ENCODE data around the gene CEBPZOS. TPM values are rescaled to one million over a fixed set of nuclear protein-coding genes. Genes with fewer than 3 reads are reported as not detected.

CEBPZOS gene
- total RNA-seq, 4 donors from 2014 or later = 7.5 to 39.0 (median 24.2) TPM

DNA sequence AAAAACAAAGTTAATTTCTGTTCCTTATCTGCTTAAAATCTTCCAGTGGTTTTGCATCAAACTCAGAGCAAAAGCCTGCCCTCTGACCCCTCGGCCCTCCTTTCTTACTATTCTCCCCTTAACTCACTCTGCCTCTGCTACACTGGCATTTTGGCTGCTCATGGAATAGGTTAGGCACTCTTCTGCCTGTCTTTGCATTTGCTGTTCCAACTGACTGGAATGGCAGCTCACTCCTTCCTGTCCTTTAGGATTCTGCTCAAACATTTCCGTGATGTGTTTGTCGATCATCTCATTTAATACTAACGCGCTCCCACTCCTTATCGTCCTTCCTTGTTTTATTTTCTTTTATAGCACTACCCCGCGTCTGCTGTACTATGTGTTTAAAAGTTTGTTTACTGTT, 34.3 kb downstream of the CEBPZOS start:
- Histone ChIP-seq H3K27ac (peak overlapping the region; percentile 93 to 94 (median 94)), H3K4me3 (peak overlapping the region; percentile 76 to 80 (median 78)), H3K27me3 (no peaks in the 10 kb centered on the region), H3K36me3 (peaks cover 0 to 27% (median 10%) of the 10 kb centered on the region in 4 donors), H3K4me1 (peaks cover 0 to 34% (median 24%) of the 10 kb centered on the region in 4 donors), H3K9me3 (no peaks in the 10 kb centered on the region)
- WGBS, 2 donors (ENCODE audit: low coverage in 1 of 2) = 0 to 2% methylated on average over 8 of the region's 8 CpGs
- intact Hi-C loops (cut with DNase I; ENCODE audit: low total_unique reads) = loop anchor here (10.0 kb wide), 1 partner anchor 76 kb away; the partner anchor contains the start of gene EIF2AK2
- TF ChIP-seq POLR2AphosphoS5 (IDR thresholded peaks at IDR 0.05) (no peak), EP300 (IDR thresholded peaks at IDR 0.05; ENCODE audit: low read depth) (no peak), POLR2A (IDR thresholded peaks at IDR 0.05) (no peak)
- TF ChIP-seq, protein P1, sequence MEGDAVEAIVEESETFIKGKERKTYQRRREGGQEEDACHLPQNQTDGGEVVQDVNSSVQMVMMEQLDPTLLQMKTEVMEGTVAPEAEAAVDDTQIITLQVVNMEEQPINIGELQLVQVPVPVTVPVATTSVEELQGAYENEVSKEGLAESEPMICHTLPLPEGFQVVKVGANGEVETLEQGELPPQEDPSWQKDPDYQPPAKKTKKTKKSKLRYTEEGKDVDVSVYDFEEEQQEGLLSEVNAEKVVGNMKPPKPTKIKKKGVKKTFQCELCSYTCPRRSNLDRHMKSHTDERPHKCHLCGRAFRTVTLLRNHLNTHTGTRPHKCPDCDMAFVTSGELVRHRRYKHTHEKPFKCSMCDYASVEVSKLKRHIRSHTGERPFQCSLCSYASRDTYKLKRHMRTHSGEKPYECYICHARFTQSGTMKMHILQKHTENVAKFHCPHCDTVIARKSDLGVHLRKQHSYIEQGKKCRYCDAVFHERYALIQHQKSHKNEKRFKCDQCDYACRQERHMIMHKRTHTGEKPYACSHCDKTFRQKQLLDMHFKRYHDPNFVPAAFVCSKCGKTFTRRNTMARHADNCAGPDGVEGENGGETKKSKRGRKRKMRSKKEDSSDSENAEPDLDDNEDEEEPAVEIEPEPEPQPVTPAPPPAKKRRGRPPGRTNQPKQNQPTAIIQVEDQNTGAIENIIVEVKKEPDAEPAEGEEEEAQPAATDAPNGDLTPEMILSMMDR (IDR thresholded peaks at IDR 0.05) = no peak
- in situ Hi-C loops (cut with MboI; ENCODE audit: low pct_ligation_motif_present in 1 of 4, low pct_unique_long_range_greater_than_20kb in 1 of 4, low sequenced_read_pairs in 3 of 4) = no loop called here
- DNase-seq = peak; percentile 12

DNA sequence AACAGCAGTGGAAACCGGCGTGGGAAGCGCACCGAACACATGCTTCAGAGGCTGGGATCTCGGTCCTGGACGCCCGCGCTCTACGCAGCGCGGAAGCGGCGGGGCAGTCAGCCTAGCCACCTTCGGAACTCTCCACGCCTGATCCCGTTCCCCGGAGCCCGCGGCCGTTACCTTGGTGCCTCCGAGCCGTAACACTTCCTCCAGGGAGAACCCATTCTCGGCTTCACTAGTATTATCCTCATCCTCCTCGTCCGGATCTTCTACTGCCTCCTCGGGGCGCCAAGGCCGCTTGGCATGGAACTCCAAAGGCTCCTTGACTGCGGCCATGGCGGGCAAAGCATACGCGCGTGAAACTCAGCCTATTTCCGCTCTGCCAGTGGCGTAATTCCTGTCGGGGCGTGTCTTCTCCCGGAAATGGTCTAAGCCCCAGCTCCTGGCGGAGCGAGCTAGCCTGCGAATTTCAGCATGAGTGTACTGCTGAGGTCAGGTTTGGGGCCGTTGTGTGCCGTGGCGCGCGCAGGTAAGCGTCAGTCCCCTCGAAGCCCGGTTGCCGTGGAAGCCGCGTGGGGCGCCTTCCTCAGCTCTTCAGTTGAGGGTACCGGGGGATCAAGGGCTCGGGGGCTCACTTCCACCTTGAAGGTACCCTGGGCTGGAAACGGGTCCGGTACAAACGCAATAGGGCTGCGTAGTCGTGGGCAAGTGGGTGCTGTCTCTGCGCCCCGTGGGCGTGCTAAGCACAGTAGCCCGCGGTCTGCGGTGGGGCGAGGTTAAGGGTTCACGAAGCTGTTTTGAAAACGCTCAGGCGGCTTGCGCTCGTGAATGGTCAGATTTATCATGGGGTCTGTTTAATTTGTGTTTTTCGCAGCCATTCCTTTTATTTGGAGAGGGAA, 35.2 kb downstream of the CEBPZOS start, which contains the start of the genes CEBPZ and NDUFAF7:
Gene CEBPZ (minus strand): TSS at position 356 of the 890 bp plus-strand sequence. CDS start 29 bp downstream, at position 327.
Gene NDUFAF7 (plus strand): TSS at position 418 of the 890 bp plus-strand sequence. CDS start 48 bp downstream, at position 466.
- WGBS, 2 donors (ENCODE audit: low coverage in 1 of 2) = 0% methylated on average over 73 of the region's 73 CpGs; no CpG with 5 or more reads in 1 of the 2 donors
- in situ Hi-C loops (cut with MboI; ENCODE audit: low pct_ligation_motif_present in 1 of 4, low pct_unique_long_range_greater_than_20kb in 1 of 4, low sequenced_read_pairs in 3 of 4) (no loop called here), intact Hi-C loops (cut with DNase I; ENCODE audit: low total_unique reads) (loop anchor here (10.0 kb wide), 1 partner anchor 77 kb away; the partner anchor contains the start of gene EIF2AK2)
- Histone ChIP-seq H3K9me3 (no peaks in the 10 kb centered on the region), H3K27me3 (no peaks in the 10 kb centered on the region), H3K4me3 (peak within 1 kb of the TSS; percentile 76 to 80 (median 78)), H3K27ac (peak within 1 kb of the TSS; percentile 93 to 94 (median 94)), H3K4me1 (peaks cover 0 to 34% (median 24%) of the 10 kb centered on the region in 4 donors), H3K36me3 (peaks cover 0 to 24% (median 9%) of the 10 kb centered on the region in 4 donors)
- DNase-seq = peak; percentile 94
- TF ChIP-seq, protein P1 (IDR thresholded peaks at IDR 0.05) = peak in 1 of 5 experiments; percentile 27
- TF ChIP-seq POLR2AphosphoS5 (IDR thresholded peaks at IDR 0.05) (peak; percentile 84 to 95 (median 94)), EP300 (IDR thresholded peaks at IDR 0.05; ENCODE audit: low read depth) (no peak), POLR2A (IDR thresholded peaks at IDR 0.05) (peak; percentile 91)

DNA sequence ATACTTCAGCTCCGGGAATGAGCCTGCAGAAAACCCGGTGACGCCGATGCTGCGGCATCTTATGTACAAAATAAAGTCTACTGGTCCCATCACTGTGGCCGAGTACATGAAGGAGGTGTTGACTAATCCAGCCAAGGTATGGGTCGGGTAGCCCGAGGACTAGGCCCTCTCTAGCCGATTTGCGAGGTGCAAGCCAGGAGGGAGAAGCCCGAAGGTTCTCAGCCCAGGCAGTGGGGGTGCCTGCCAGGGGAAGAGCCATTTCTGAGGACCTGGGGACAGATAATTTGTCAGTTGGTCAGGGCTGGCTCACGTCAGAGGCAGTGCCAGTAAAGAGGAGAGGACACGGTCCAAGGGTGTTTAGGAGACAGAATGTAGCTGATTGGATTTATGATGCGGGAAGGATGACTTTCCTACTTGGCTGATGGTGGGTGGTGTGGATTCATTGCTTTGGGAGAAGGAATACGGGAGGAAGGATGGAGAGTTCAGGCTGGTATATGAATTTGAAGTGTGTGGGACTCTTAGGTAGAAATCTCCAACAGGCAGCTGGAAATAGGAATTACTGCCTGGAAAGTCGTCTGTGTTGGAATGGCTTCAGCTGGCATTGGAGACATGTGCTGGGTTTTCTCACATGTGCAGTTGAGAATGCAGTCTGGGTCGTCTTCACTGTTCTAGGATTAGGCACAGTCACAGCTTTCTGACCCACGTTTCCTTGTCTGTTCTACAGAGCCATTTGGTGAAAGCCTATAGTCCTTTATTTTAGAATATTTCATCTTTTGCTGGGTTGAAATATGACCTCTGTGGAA, 36.0 kb downstream of the CEBPZOS start:
- intact Hi-C loops (cut with DNase I; ENCODE audit: low total_unique reads) = loop anchor here (10.0 kb wide), 1 partner anchor 78 kb away; the partner anchor contains the start of gene EIF2AK2

More for the DNA sequence above, 36.0 kb downstream of the CEBPZOS start:
- Histone ChIP-seq H3K4me1 (peaks cover 0 to 31% (median 24%) of the 10 kb centered on the region in 4 donors), H3K27me3 (no peaks in the 10 kb centered on the region), H3K9me3 (no peaks in the 10 kb centered on the region), H3K36me3 (peaks cover 0 to 16% (median 6%) of the 10 kb centered on the region in 4 donors), H3K4me3 (peak overlapping the region; percentile 76 to 80 (median 78)), H3K27ac (peak overlapping the region; percentile 93 to 94 (median 94))
- WGBS, 2 donors (ENCODE audit: low coverage in 1 of 2) = 16 to 29% methylated on average over 1 to 18 of the region's 18 CpGs
- in situ Hi-C loops (cut with MboI; ENCODE audit: low pct_ligation_motif_present in 1 of 4, low pct_unique_long_range_greater_than_20kb in 1 of 4, low sequenced_read_pairs in 3 of 4) = no loop called here
- peak; percentile 19 for DNase-seq
- TF ChIP-seq, protein P1 (IDR thresholded peaks at IDR 0.05) = no peak
- peak in 1 of 3 donors; percentile 18 for TF ChIP-seq POLR2AphosphoS5 (IDR thresholded peaks at IDR 0.05)
